Measurements from ENCODE around the gene ASTL.

Gene ASTL

DNA sequence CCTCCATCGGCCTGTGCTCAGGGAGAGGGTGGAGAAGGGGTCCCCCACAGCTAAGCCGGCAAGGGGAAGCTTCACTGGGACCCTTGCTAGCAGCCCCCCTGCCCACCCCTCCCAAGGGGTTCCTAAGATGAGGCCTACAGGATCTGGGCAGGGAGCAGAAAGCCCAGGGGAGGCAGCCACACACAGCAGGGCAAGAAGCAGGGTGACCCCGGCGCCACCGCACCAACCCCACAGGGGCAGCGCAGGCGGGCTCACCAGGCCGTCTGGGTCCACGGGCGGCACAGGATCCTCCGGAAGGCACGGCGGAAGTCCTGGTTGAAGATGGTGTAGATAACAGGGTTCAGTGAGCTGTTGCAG is 23.8 kb downstream of the ASTL start:
- Histone ChIP-seq H3K36me3 (ENCODE audit: insufficient read depth) (no peaks in the 10 kb centered on the region), H3K79me2 (ENCODE audit: insufficient read depth, low read depth) (no peaks in the 10 kb centered on the region), H3K4me1 (ENCODE audit: low read depth, poor library complexity, severe bottlenecking) (peaks cover 4% of the 10 kb centered on the region), H4K20me1 (ENCODE audit: insufficient read depth) (no peaks in the 10 kb centered on the region), H2AFZ (ENCODE audit: low read depth) (no peak overlapping the region), H3K4me2 (no peak overlapping the region), H3K27me3 (ENCODE audit: insufficient read depth, low read depth) (peaks cover 3% of the 10 kb centered on the region; the same call in 1 of the 2 replicates), H3K4me3 (IDR thresholded peaks at IDR 0.05; ENCODE audit: insufficient read depth, low read depth, low read length) (no peak overlapping the region), H3K27ac (no peak overlapping the region), H3K9ac (no peak overlapping the region)
- TF ChIP-seq, protein P1, sequence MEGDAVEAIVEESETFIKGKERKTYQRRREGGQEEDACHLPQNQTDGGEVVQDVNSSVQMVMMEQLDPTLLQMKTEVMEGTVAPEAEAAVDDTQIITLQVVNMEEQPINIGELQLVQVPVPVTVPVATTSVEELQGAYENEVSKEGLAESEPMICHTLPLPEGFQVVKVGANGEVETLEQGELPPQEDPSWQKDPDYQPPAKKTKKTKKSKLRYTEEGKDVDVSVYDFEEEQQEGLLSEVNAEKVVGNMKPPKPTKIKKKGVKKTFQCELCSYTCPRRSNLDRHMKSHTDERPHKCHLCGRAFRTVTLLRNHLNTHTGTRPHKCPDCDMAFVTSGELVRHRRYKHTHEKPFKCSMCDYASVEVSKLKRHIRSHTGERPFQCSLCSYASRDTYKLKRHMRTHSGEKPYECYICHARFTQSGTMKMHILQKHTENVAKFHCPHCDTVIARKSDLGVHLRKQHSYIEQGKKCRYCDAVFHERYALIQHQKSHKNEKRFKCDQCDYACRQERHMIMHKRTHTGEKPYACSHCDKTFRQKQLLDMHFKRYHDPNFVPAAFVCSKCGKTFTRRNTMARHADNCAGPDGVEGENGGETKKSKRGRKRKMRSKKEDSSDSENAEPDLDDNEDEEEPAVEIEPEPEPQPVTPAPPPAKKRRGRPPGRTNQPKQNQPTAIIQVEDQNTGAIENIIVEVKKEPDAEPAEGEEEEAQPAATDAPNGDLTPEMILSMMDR (conservative IDR thresholded peaks at IDR 0.05; ENCODE audit: low read depth, low read length) = no peak

DNA sequence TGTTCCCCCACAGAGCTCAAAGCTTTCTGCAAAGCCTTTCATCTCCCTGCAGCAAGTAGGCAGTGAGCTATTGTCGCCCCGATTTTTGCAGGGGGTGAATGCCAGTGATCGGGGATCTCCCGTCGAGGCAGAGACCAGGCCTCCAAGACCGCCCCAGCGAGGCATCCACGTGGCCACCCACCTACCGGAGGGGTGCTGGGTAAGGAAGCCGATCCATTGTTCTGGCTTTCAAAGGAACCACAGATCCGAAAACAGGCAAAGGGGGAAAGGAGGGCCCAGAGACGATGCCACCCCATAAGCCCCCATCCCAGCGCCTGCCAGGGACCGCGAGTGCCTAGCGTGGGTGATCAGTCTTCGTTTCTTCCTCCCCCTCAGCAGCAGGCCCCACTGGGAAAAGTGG is 24.4 kb downstream of the ASTL start:
- TF ChIP-seq, protein P1 (conservative IDR thresholded peaks at IDR 0.05; ENCODE audit: low read depth, low read length) = no peak
- Histone ChIP-seq H3K27me3 (ENCODE audit: insufficient read depth, low read depth) (peaks cover 3% of the 10 kb centered on the region; the same call in 1 of the 2 replicates), H3K36me3 (ENCODE audit: insufficient read depth) (no peaks in the 10 kb centered on the region), H3K4me1 (ENCODE audit: low read depth, poor library complexity, severe bottlenecking) (peaks cover 4% of the 10 kb centered on the region), H3K4me3 (IDR thresholded peaks at IDR 0.05; ENCODE audit: insufficient read depth, low read depth, low read length) (no peak overlapping the region), H3K27ac (no peak overlapping the region), H2AFZ (ENCODE audit: low read depth) (no peak overlapping the region), H4K20me1 (ENCODE audit: insufficient read depth) (no peaks in the 10 kb centered on the region), H3K79me2 (ENCODE audit: insufficient read depth, low read depth) (no peaks in the 10 kb centered on the region), H3K4me2 (no peak overlapping the region), H3K9ac (no peak overlapping the region)

DNA sequence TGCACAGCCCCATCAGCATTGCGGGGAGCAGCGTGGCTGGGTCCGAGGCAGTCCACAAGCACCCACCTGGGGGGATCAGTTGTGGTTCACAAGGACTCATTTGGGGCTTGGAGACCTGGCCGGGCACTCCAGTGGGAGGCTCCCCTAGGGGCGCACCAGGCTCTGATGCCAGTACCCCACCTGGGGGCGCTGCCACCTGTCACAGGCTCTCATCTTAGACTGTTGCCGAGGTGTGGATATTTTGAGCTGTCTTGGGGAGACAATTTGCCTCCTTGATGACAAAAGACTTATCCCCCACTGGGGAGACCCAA is 25.0 kb downstream of the ASTL start:
- Histone ChIP-seq H3K4me3 (IDR thresholded peaks at IDR 0.05; ENCODE audit: insufficient read depth, low read depth, low read length) (no peak overlapping the region), H3K4me2 (no peak overlapping the region), H3K9ac (no peak overlapping the region), H4K20me1 (ENCODE audit: insufficient read depth) (no peaks in the 10 kb centered on the region), H2AFZ (ENCODE audit: low read depth) (no peak overlapping the region), H3K79me2 (ENCODE audit: insufficient read depth, low read depth) (no peaks in the 10 kb centered on the region), H3K4me1 (ENCODE audit: low read depth, poor library complexity, severe bottlenecking) (peaks cover 4% of the 10 kb centered on the region), H3K27me3 (ENCODE audit: insufficient read depth, low read depth) (peaks cover 3% of the 10 kb centered on the region; the same call in 1 of the 2 replicates), H3K27ac (no peak overlapping the region), H3K36me3 (ENCODE audit: insufficient read depth) (no peaks in the 10 kb centered on the region)
- TF ChIP-seq, protein P1 (conservative IDR thresholded peaks at IDR 0.05; ENCODE audit: low read depth, low read length) = no peak

DNA sequence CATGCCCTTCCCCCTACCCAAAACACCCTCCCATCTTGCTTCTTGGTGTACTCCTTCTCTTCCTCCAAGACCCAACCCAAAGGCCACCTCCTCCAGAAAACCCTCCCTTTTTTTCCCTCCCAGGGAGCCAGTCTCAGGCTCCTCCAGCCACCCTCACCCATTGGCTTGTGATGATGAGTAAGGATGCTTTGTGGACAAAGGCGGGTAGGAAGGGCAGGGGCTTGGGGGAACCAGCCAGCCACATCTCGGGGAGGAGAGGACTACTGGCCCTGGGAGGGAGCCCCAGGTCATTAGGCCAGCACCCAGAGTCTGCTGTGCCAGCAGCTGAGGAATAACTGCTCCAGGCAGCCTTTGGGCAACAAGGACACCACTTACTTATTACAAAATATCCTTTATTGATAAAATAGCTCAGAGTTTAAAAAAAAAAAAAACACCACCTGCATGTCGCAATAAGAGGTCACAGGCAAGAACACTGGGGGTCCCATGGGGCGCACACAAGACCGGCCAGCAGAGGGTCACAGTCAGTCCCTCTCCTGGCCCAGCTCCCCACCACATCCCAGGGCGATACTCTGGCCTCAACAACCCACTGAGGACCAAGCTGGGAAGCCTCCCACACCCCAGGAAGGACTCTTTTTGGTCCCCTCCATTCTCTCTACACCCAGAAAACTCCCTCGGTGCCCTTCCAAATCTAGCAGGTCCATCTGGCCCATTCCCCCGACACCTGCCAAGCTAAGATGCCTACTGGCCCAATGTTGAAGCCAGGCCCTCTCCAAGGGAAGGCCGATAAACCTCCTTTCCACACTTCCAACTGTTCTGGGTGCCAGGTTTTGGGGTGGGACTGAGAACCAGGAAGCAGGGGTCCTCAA is 25.6 kb downstream of the ASTL start:
- no peak overlapping the region for H3K27ac ChIP-seq
- no peak overlapping the region for H3K4me2 ChIP-seq
- TF ChIP-seq, protein P1 (conservative IDR thresholded peaks at IDR 0.05; ENCODE audit: low read depth, low read length) = no peak
- H4K20me1 ChIP-seq (ENCODE audit: insufficient read depth) = no peaks in the 10 kb centered on the region
- H3K36me3 ChIP-seq (ENCODE audit: insufficient read depth) = no peaks in the 10 kb centered on the region
- H3K4me3 ChIP-seq (IDR thresholded peaks at IDR 0.05; ENCODE audit: insufficient read depth, low read depth, low read length) = no peak overlapping the region
- H3K27me3 ChIP-seq (ENCODE audit: insufficient read depth, low read depth) = peaks cover 3% of the 10 kb centered on the region; the same call in 1 of the 2 replicates
- no peaks in the 10 kb centered on the region for H3K79me2 ChIP-seq (ENCODE audit: insufficient read depth, low read depth)
- no peak overlapping the region for H3K9ac ChIP-seq
- peaks cover 4% of the 10 kb centered on the region for H3K4me1 ChIP-seq (ENCODE audit: low read depth, poor library complexity, severe bottlenecking)
- H2AFZ ChIP-seq (ENCODE audit: low read depth) = no peak overlapping the region

Measured in KMS-11 (cell line).